Left lung (tissue), 10 donors: ENCODE results near the gene CCT8. TPM values are rescaled to one million over a fixed set of nuclear protein-coding genes. Genes with fewer than 3 reads are reported as not detected.

Experiments
- ATAC-seq: fragments of 200-7000 bp; cut with Tn5 transposase; one replicate; pipeline ENCODE4 v1.9.1; 2020; ENCODE audit warnings: moderate library complexity
- DNase-seq, 4 donors: peaks; one replicate each; pipeline ENCODE4 v3.0.0-alpha.2; 2013 to 2020
- H3K27ac ChIP-seq, 2 donors: fragments of 200-600 bp; sonication (generic) in 1 of 2; one replicate each; pipeline versions ENCODE4 v1.5.0 to v1.8.0; 2020 to 2021
- H3K27me3 ChIP-seq, 2 donors: fragments of 200-600 bp; sonication (generic) in 1 of 2; one replicate each; pipeline versions ENCODE4 v1.5.0 to v1.8.0; 2020 to 2021
- H3K36me3 ChIP-seq, 2 donors: fragments of 200-600 bp; sonication (generic) in 1 of 2; one replicate each; pipeline versions ENCODE4 v1.5.0 to v1.8.0; 2020 to 2021
- H3K4me1 ChIP-seq, 2 donors: fragments of 200-600 bp; one replicate each; pipeline ENCODE4 v1.8.0; 2021
- H3K4me3 ChIP-seq, 2 donors: fragments of 200-600 bp; sonication (generic) in 1 of 2; one replicate each; pipeline versions ENCODE4 v1.5.0 to v1.8.0; 2020 to 2021; ENCODE audit warnings: mild to moderate bottlenecking in 1 of 2
- H3K9me3 ChIP-seq, 2 donors: fragments of 200-600 bp; sonication (generic) in 1 of 2; one replicate each; pipeline versions ENCODE4 v1.5.0 to v1.8.0; 2020 to 2021
- intact Hi-C, 2 donors: fragments of 100-400 bp; cut with DNase I; formaldehyde crosslinking; loops; one replicate each; pipeline versions ENCODE4 v1.11.2 to v1.14.2; 2022
- polyA plus RNA-seq, 6 donors: library from polyadenylated mRNA; unstranded; fragments of 120-200 nt; gene quantifications; one replicate each; pipeline ENCODE4 v1.2.1, GENCODE V29; 2013; ENCODE audit not compliant: insufficient read length in 6 of 6
- total RNA-seq, 2 donors: library from RNA; stranded (reverse); fragmentation: NEBNext Ultra II Directional; extraction: Animal tissue kit (Norgen Biotek cat#: 25700); gene quantifications; one replicate each; pipeline ENCODE4 v1.2.1, GENCODE V29; 2021
- TF ChIP-seq, protein P1 (sequence below), 2 donors: fragments of 200-600 bp; sonication (generic) in 1 of 2; IDR thresholded peaks; one replicate each; pipeline versions ENCODE4 v1.5.0 to v1.8.0; 2021; ENCODE audit warnings: antibody characterized with exemption in 2 of 2
- donor health status: DM: no; HTN: yes; CAD: no.
- donor health status: DM: no; HTN: no; CAD: no.

Gene CCT8
- total and polyA plus RNA-seq, 8 donors: 111 to 259 (median 235) TPM

DNA sequence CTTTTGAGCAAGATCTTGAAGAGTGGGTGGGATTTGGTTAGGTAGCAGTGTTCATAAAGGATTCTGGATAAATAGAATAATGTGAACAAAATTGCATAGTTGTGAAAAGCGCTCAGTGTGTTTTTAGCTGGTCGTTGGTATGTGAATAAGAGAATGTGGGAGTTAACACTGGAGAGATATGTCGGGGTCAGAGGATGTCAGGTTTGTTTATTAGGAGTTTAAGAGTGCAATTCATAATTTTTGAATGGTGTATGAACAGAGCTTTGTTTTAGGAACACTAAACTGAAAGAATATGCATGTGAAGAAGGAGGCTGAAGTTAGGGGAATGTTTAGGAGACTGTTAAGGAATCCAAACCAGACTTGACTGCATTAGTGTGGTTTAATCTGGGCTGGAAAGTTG lies 39.6 kb downstream of the CCT8 start:
- TF ChIP-seq, protein P1, sequence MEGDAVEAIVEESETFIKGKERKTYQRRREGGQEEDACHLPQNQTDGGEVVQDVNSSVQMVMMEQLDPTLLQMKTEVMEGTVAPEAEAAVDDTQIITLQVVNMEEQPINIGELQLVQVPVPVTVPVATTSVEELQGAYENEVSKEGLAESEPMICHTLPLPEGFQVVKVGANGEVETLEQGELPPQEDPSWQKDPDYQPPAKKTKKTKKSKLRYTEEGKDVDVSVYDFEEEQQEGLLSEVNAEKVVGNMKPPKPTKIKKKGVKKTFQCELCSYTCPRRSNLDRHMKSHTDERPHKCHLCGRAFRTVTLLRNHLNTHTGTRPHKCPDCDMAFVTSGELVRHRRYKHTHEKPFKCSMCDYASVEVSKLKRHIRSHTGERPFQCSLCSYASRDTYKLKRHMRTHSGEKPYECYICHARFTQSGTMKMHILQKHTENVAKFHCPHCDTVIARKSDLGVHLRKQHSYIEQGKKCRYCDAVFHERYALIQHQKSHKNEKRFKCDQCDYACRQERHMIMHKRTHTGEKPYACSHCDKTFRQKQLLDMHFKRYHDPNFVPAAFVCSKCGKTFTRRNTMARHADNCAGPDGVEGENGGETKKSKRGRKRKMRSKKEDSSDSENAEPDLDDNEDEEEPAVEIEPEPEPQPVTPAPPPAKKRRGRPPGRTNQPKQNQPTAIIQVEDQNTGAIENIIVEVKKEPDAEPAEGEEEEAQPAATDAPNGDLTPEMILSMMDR (IDR thresholded peaks at IDR 0.05): no peak
- Histone ChIP-seq H3K4me3 (no peak overlapping the region), H3K9me3 (no peaks in the 10 kb centered on the region), H3K4me1 (no peaks in the 10 kb centered on the region), H3K27ac (no peak overlapping the region), H3K36me3 (peaks cover 0 to 93% of the 10 kb centered on the region in 2 donors), H3K27me3 (no peaks in the 10 kb centered on the region)
- no peak for ATAC-seq
- intact Hi-C loops: no loop called here
- DNase-seq: no peak

GRCh38 chr21:29033301-29033700 lies 40.1 kb downstream of the CCT8 start:
- Histone ChIP-seq H3K4me1 (no peaks in the 10 kb centered on the region), H3K36me3 (peaks cover 0 to 93% of the 10 kb centered on the region in 2 donors), H3K27ac (no peak overlapping the region), H3K4me3 (no peak overlapping the region), H3K9me3 (no peaks in the 10 kb centered on the region), H3K27me3 (no peaks in the 10 kb centered on the region)
- ATAC-seq (no peak), DNase-seq (no peak)
- TF ChIP-seq, protein P1 (IDR thresholded peaks at IDR 0.05): no peak
- intact Hi-C loops: no loop called here

GRCh38 chr21:29030909-29031308 lies 42.5 kb downstream of the CCT8 start:
- Histone ChIP-seq H3K27ac (no peak overlapping the region), H3K27me3 (no peaks in the 10 kb centered on the region), H3K4me3 (no peak overlapping the region), H3K9me3 (no peaks in the 10 kb centered on the region), H3K36me3 (peaks cover 0 to 69% of the 10 kb centered on the region in 2 donors), H3K4me1 (peaks cover 0 to 16% of the 10 kb centered on the region in 2 donors)
- ATAC-seq (no peak), DNase-seq (no peak)
- TF ChIP-seq, protein P1 (IDR thresholded peaks at IDR 0.05): no peak
- intact Hi-C loops: no loop called here

- intact Hi-C loops: no loop called here
- Histone ChIP-seq H3K9me3 (no peaks in the 10 kb centered on the region), H3K27ac (no peak overlapping the region)
Measured at GRCh38 chr21:29029524-29029923, 43.9 kb downstream of the CCT8 start.

DNA sequence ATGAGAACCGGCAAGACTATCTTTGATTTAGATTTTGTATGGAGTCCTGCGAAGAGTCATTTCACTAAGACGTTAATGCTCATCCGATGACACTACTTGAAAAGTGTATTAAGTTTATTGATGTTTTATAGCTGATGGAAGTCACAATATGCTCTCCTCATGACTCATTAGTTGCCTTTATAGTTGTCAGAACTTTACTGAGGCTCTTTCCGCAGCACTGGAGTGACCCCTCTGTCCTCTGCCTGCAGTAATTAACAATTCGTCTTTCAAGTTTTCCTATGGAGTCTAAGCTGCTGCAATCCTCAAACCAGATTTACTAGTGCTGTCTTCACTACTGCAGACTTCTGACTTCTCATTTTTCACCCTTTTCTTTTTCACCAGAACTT lies 48.1 kb downstream of the CCT8 start:
- no peaks in the 10 kb centered on the region for H3K9me3 ChIP-seq
- peaks cover 0 to 30% of the 10 kb centered on the region in 2 donors for H3K4me1 ChIP-seq
- H3K36me3 ChIP-seq: peaks cover 0 to 15% of the 10 kb centered on the region in 2 donors
- TF ChIP-seq, protein P1 (IDR thresholded peaks at IDR 0.05): no peak
- peak overlapping the region; percentile 96 to 99 for H3K27ac ChIP-seq
- H3K27me3 ChIP-seq: no peaks in the 10 kb centered on the region
- ATAC-seq (peak; percentile 5), DNase-seq (no peak)
- peak overlapping the region; percentile 55 to 71 for H3K4me3 ChIP-seq
- intact Hi-C loops: no loop called here

More at GRCh38 chr21:29029524-29029923, 43.9 kb downstream of the CCT8 start:
- DNase-seq (no peak), ATAC-seq (no peak)
- Histone ChIP-seq H3K27me3 (no peaks in the 10 kb centered on the region), H3K4me1 (peaks cover 0 to 25% of the 10 kb centered on the region in 2 donors), H3K36me3 (peaks cover 0 to 55% of the 10 kb centered on the region in 2 donors), H3K4me3 (no peak overlapping the region)
- TF ChIP-seq, protein P1 (IDR thresholded peaks at IDR 0.05): no peak
